Stimulated activated CD4-positive, alpha-beta T cell treated with anti-CD3 and anti-CD28 coated beads, TNF-alpha, amount 100 ng/mL, for 48 hours (primary cell): ENCODE data around the gene TEX54.
A peak's percentile ranks its signal among the peaks of the same experiment; 100 is the strongest.
"Not testable (repeated sequence)": the region's sequence is repeated elsewhere in the genome, so short reads cannot be mapped to it uniquely, and the experiment has no call there.

Experiments
- DNase-seq, 3 donors: peaks; one replicate each; pipeline ENCODE4 v3.0.0-alpha.2; 2020; ENCODE audit warnings: low read depth in 3 of 3

The TEX54 gene

DNA sequence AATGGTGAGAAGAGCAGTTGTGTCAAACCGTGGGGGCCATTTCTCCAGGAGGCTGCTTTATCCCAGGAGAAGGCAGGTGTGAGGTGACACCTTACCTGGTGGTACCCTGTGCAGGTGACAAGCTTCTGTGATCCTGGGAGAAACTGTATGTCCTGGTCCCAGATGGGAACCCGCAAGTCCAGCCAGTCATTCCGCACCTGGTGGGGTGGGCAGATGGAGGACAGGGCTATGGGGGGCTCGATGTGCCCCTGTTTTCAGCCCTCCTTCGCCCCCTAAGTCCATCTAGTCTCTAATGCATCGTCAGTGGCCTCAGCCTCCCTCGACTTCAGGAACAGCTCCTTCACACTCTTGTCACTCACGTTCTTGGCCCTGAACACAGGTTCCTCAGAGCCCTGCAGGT, 2.7 kb upstream of the TEX54 start:
- no peak for DNase-seq

DNA sequence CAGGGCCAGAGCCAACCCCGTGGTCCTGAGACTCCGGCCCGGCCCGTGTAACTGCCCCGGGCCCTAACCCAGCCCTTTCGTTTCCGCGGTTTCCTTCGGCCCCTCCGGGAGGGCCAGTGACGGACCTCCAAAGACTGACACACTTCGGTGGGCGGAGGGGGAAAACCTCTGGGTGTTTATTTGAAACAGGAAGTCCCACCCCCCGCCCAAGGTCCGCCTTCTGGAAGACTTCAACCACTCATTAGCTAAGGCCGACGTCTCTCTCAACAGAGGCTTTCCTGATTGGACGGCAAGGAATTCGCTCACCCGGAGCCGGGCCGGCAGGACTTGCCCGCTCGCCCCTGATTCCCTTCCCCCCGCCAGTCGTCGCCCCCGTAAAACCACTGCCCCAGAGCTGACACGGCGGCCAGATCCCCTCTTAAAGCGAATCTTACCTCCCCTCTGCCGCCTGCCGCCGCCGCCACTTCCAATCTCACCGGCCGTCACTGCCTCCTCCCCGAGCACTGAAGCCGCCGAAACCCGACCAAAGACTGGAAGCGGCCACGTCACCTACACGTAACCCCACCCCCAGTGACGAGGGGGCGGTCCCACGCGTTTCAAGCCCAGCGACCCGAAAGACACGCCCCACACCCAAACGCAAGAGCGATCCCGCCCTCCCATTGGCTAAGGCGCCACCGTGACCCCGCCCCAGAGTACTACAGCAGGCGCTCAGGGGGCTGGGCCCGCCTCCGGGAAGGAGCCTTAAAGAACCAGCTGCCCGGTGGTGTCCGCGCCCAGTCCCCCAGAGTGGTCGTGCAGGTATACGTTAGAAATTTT, 913 bp downstream of the TEX54 start, which contains the start of gene STX5:
TSS of gene STX5 (minus strand) at position 532 of the 816 bp plus-strand sequence. CDS start 808 bp downstream, outside the sequence.
- DNase-seq: peak; percentile 99 to 100 (median 99)

DNA sequence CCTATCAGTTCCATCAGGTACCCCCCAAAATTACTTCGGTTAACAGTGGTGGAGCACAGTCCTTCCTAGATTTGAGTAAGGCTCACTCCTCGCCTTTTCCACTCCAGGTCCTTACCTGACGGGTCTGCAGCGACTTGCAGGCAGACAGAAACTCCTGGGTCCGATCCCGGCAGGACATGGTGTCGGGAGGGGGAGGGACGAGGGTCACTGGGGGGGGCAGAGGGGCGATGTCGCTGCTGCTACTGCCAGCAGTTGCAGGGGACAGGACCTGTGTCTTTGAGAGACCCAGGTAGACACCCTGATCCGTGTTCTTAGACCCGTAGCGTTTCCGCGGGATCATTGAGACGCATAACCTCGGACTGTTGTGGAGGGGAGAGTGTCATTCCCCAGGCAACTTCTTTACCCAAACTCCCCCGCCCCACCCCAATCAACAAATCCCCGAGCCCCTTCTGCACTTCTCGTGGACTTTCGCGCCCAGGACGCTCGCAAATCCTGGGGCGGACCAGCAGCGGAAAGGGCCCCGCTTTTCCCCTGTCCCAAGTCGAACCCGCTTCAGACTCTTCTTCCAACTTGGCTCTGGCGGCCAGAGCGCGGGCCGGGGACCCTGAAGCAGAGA, 1.6 kb downstream of the TEX54 start:
- DNase-seq: no peak

DNA sequence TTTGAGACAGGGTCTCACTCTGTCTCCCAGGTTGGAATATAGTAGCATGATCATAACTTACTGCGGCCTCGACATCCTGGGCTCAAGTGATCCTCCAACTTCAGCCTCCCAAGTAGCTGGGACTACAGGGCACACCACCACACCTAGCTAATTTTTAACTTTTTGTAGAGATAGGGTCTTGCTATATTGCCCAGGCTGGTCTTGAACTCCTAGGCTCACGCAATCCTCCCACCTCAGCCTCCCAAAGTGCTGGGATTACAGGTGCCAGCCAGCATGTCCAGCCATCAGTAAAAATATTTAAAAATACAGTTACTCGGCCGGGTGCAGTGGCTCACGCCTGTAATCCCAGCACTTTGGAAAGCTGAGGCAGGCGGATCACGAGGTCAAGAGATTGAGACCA, 4.5 kb downstream of the TEX54 start:
- not testable (repeated sequence) for DNase-seq

DNA sequence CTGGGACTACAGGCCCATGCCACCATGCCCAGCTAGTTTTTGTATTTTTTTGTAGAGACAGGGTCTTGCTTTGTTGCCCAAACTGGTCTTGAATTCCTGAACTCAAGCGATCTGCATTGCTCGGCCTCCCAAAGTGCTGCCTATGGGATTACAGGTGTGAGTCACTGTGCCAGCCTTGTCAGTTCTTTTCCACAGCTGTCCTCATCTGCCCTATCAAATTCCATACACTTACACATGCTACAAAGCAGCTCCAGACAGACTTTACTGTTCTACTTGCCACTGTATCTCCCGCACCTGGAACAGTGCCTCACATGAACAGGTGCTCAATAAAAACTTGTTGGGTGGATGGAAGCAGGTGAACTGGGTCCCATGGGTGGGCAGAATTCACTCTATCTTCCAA, 9.0 kb downstream of the TEX54 start:
- no peak for DNase-seq

DNA sequence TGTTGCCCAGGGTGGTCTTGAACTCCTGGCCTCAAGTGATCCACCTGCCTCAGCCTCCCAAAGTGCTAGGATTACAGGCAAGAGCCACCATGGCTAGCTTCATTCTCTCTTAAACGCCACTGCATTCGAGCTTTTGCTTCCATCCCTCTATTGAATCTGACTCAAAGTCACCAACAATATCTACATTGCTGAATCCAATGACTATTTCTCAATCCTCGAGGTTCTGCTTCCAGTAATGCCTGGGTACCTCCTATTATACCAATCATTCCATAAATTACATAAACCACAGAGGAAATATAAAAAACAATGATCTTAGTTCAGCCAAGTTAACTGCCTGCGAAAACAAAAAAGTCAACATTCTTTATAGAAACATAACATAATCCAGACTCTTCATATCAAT, 15.5 kb downstream of the TEX54 start:
- no peak for DNase-seq

DNA sequence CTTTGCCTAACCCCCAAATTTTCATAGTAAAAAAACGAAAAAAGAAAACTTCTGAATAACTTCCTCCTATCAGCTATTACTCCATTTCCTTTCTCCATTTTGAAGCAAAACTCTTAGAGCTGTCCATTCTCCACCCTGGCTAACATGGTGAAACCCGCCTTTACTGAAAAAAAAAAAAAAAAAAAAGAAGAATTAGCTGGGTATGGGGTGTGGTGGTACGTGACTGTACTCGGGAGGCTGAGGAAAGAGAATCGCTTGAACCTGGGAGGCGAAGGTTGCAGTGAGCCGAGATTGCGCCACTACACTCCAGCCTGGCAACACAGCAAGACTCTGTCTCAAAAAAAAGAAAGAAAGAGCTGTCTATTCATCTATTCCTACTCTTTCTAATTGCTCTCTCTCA, 16.1 kb downstream of the TEX54 start:
- no peak for DNase-seq

- no peak for DNase-seq
These were observed 21.0 kb downstream of the TEX54 start for GRCh38 chr11:62811659-62812058.

- DNase-seq: no peak
These were observed 21.9 kb downstream of the TEX54 start for GRCh38 chr11:62810748-62811147.

GRCh38 chr11:62806611-62807121, 26.0 kb downstream of the TEX54 start:
- no peak for DNase-seq

GRCh38 chr11:62805961-62806441, 26.6 kb downstream of the TEX54 start:
- DNase-seq: no peak

GRCh38 chr11:62805076-62805892, 27.4 kb downstream of the TEX54 start, which contains the start of gene NXF1:
Gene NXF1, minus strand, starts transcription at chr11:62805440. Its CDS starts 84 bp downstream, at chr11:62805356.
- peak; percentile 90 to 96 (median 95) for DNase-seq

- DNase-seq: no peak
These were observed 28.1 kb downstream of the TEX54 start for GRCh38 chr11:62804310-62805075.

DNA sequence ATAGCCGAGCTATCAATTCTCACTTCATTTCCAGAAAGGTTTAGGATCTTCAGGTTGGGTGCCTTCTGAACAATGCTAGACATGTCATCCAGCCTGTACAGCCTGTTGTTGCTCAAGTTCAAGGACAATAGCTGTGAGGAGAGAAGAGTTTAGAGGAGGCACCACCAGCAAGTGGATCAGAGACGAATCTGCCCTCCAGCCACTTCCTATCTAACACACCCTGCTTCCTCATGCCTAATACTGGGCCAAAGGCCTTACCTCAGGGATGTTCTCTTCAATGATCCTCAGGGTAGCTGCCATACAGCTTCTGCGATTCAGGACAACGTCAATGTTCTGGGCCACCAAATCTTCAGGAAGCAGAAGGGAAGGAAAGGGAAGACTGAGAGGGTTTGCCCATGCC, 31.6 kb downstream of the TEX54 start:
- no peak for DNase-seq

DNA sequence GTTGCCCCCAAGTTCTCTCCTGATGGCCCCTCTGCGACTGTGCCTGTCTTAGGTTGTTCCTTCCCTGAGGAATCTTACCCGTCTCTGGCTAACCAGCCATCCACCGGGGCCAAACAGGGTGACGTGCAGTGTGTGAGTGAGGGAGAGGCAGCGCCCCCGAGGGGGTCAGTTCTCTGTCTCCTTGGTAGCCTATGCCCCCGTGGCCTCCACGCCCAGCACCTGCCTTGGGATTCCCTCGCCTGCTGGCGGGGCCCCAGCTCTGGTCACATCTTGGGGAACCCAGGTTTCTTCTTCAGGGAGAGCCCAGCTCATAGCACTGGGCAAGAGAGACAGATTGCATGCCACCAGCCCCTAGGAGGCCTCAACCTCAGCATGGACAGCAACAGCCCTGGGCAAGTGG, 33.2 kb downstream of the TEX54 start:
- DNase-seq: no peak

- no peak for DNase-seq
These were observed 36.4 kb downstream of the TEX54 start for GRCh38 chr11:62796281-62796680.

DNA sequence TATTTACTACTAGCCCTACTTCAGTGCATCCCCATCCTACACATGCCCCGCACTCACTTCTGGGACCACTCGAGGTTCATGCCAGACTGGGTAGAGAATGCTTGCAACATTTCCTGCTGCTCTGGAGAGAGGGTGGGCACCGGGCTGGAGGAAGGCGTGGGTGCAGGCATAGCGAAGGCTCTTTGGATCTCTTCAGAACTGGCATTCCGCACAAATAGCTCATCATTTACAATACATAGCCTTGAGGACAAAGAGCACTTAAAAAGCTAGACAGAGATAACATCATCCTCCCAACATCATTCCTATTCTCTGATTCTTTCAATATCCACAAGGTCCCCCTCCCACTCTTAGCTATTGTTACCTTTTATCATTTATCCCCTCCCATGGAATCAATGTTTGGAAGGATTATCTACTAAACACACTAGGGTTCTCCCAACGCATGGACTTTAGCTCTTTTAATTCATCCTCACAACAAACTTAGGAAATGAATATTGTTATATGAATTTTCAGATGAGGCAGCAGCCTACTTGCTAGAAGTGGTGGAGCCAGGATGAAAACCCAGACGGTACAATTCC, 38.4 kb downstream of the TEX54 start:
- no peak for DNase-seq

DNA sequence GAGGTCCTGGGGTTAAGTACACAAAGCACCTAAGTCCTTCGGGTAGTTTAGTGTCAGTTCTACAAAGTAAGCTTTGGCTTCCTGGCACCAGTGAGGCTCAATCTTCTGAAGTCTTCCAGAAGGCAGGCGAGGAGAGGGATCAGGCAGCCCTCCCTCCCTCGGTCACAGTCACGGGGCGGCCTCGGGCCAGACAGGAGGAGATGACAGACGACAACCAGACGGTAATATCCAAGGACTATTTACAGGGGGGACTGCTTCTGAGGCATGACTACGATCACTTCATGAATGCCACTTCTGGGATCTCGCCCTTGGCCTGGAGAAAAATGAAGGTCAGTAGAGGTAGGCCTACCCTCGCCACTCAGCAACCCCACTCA, 40.5 kb downstream of the TEX54 start:
- DNase-seq: no peak

- peak; percentile 75 to 89 (median 79) for DNase-seq
These were observed 41.0 kb downstream of the TEX54 start, which contains the start of gene TMEM223 for GRCh38 chr11:62791501-62792201. Gene TMEM223, minus strand, starts transcription at chr11:62792006. Its CDS starts 12 bp downstream, at chr11:62791994.

GRCh38 chr11:62789576-62789975, 43.1 kb downstream of the TEX54 start:
- no peak for DNase-seq
